Activated naive CD8-positive, alpha-beta T cell (primary cell): ENCODE data around the gene CAVIN4.

Experiments
- H3K27ac Mint-ChIP-seq: one replicate; pipeline ENCODE4 v1.8.0; 2021; ENCODE audit warnings: mixed read lengths
- H3K27me3 Mint-ChIP-seq: one replicate; pipeline ENCODE4 v1.8.0; 2021; ENCODE audit warnings: mixed read lengths
- H3K36me3 Mint-ChIP-seq: one replicate; pipeline ENCODE4 v1.8.0; 2021; ENCODE audit warnings: mixed read lengths
- H3K4me1 Mint-ChIP-seq: one replicate; pipeline ENCODE4 v1.8.0; 2021; ENCODE audit warnings: low read depth, mixed read lengths
- H3K4me3 Mint-ChIP-seq: one replicate; pipeline ENCODE4 v1.8.0; 2021; ENCODE audit warnings: mild to moderate bottlenecking, mixed read lengths
- H3K9me3 Mint-ChIP-seq: one replicate; pipeline ENCODE4 v1.8.0; 2021; ENCODE audit warnings: low read depth, mixed read lengths

CAVIN4 gene, protein sequence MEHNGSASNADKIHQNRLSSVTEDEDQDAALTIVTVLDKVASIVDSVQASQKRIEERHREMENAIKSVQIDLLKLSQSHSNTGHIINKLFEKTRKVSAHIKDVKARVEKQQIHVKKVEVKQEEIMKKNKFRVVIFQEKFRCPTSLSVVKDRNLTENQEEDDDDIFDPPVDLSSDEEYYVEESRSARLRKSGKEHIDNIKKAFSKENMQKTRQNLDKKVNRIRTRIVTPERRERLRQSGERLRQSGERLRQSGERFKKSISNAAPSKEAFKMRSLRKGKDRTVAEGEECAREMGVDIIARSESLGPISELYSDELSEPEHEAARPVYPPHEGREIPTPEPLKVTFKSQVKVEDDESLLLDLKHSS

DNA sequence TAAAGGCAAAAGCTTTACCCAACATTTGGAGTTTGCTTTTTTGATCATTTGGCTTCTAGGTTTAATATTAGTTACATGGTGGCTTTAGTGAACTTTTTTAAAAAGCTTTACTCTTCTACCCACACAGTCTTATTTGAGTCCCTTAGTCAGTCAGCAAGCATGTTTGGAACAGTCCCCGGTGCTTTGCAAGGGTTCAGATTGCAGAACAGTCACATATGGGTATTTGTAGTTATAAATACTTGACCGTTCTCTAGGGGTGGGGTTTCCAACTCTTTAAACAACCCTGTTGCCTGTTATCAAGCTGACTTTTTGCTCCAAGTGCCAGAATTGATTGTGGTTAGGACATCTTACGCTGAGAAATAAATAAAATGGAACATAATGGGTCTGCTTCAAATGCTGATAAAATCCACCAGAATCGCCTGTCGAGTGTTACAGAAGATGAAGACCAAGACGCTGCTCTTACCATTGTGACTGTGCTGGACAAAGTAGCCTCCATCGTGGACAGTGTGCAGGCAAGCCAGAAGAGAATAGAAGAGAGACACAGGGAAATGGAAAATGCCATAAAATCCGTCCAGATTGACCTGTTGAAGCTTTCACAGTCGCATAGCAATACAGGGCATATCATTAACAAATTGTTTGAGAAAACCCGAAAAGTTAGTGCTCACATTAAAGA lies at the start of gene CAVIN4:
Gene CAVIN4, plus strand, starts transcription at position 304 of the 673 bp plus-strand sequence. Its CDS starts 65 bp downstream, at position 369.
- H3K9me3 Mint-ChIP-seq: no peaks in the 10 kb centered on the region
- no peaks in the 10 kb centered on the region for H3K27me3 Mint-ChIP-seq

DNA sequence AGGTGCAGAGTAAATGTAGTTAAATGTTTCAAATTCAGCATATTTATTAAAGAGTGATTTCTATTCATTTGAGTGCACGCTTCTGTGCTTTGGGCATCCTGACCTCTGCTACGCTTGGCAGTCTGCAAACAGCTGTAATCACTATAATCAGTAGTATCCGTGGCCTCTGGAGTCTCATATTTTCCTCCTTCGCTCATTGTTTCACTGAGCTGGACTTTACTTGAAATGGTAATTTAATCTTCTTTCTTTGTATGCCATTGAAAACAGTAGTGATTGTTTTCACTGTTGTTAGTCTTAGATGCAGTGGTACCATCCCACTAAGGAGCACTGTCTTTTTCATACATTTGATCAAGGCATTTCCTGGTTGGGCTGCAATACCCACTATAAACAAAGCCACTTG lies 43.5 kb upstream of the CAVIN4 start:
- Mint-ChIP-seq H3K27me3 (no peaks in the 10 kb centered on the region), H3K27ac (no peak overlapping the region), H3K4me3 (no peak overlapping the region), H3K4me1 (no peaks in the 10 kb centered on the region), H3K36me3 (peaks cover 3% of the 10 kb centered on the region), H3K9me3 (no peaks in the 10 kb centered on the region)

More for the DNA sequence above, at the start of gene CAVIN4:
- peaks cover 3% of the 10 kb centered on the region for H3K36me3 Mint-ChIP-seq
- H3K4me3 Mint-ChIP-seq: no peak within 1 kb of the TSS
- H3K27ac Mint-ChIP-seq: no peak within 1 kb of the TSS
- no peaks in the 10 kb centered on the region for H3K4me1 Mint-ChIP-seq

DNA sequence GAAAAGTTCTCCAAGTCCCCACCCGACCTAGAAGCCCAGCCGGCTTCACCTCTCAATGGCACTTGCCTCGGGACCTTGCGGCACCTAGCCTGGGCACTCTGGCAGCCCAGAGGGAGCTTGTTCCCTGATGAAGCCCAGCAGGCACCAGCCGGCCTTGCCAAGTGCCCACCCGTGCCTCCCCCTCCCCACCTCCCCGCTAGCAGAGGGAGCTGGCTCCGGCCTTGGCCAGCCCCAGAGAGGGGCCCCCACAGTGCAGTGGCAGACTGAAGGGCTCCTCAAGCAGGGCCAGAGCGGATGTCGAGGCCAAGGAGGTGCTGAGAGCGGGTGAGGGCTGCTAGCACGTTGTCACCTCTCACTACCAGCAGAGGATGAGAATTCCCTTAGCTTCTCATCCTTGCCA lies 37.6 kb upstream of the CAVIN4 start:
- Mint-ChIP-seq H3K36me3 (peaks cover 8% of the 10 kb centered on the region), H3K27ac (no peak overlapping the region), H3K4me3 (no peak overlapping the region), H3K27me3 (no peaks in the 10 kb centered on the region), H3K9me3 (no peaks in the 10 kb centered on the region), H3K4me1 (no peaks in the 10 kb centered on the region)

DNA sequence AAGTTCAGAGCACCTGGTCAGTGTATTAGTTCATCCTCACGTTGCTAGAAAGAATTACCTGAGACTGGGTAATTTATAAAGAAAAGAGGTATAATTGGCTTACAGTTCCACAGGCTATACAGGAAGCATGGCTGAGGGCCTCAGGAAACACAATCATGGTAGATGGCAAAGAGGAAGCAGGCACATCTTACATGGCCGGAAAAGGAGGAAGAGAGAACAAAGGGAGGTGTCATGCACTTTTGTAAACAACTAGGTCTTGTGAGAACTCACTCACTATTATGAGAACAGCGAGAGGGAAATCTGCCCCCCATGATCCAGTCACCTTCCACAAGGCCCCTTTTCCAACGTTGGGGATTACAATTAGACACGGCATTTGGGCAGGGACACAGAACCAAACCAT lies 28.8 kb upstream of the CAVIN4 start:
- no peak overlapping the region for H3K4me3 Mint-ChIP-seq

DNA sequence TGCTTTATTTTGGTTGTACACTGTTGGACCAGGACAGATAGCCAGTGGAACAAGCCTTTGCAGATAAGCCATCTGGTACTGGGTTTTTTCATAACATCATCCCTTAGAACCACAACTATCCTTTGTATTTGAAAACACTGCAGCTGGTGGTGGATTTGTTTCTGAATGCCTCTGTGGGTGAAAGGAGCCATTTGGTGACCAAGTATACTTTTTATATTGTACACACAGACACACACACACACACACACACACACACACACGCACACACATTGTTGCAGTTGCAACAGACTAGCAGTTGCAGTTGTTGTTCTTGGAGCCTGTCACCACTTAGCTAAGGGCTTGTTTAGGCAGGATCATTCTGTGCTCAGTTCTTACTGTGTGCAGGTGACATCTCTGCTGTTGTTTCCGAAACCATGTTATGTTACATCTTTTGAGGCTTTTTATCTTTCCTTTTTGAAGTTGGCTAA lies 22.9 kb upstream of the CAVIN4 start:
- no peaks in the 10 kb centered on the region for H3K27me3 Mint-ChIP-seq
- no peaks in the 10 kb centered on the region for H3K4me1 Mint-ChIP-seq
- H3K27ac Mint-ChIP-seq: no peak overlapping the region
- no peaks in the 10 kb centered on the region for H3K9me3 Mint-ChIP-seq
- no peak overlapping the region for H3K4me3 Mint-ChIP-seq
- no peaks in the 10 kb centered on the region for H3K36me3 Mint-ChIP-seq

More for the DNA sequence above, 28.8 kb upstream of the CAVIN4 start:
- Mint-ChIP-seq H3K27me3 (no peaks in the 10 kb centered on the region), H3K36me3 (peaks cover 17% of the 10 kb centered on the region), H3K27ac (no peak overlapping the region), H3K9me3 (no peaks in the 10 kb centered on the region), H3K4me1 (no peaks in the 10 kb centered on the region)

DNA sequence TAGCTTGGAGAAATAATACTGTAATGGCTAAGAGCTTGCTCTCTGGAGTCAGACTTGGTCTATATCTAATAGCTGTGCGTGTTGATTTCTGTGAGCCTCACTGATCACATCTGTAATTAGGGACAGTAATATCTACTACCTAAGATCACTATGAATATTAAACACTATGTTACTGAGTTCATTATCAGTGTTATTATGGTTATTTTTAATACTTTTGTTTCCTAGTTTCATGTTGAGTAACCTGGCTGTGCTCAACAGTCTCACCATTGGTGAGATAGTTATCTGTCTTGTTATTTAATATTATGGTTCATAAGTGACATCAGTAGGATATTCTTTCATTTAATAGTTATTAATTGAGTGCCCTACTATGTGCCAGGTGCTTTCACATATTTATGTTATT lies 22.4 kb upstream of the CAVIN4 start:
- no peak overlapping the region for H3K27ac Mint-ChIP-seq

DNA sequence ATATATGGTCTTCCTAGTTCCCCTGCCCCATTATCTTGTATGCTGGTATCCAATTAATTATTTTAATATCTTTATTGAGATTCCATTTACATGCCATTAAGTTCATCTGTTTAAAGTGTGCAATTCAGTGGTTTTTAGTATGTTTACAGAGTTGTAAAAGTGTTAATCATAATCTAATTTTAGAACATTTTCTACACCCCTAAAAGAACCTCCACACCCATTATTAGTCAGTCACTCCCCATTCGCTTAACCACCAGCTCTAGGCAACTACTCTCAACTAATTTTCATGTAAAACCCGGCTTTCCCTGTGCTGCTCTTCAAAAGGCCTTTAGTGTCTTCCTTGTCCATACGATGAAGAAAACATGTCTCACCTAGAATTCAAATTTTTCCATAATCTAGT lies 20.8 kb upstream of the CAVIN4 start:
- no peak overlapping the region for H3K27ac Mint-ChIP-seq
- no peaks in the 10 kb centered on the region for H3K4me1 Mint-ChIP-seq
- H3K9me3 Mint-ChIP-seq: no peaks in the 10 kb centered on the region
- no peaks in the 10 kb centered on the region for H3K36me3 Mint-ChIP-seq
- H3K4me3 Mint-ChIP-seq: no peak overlapping the region
- H3K27me3 Mint-ChIP-seq: no peaks in the 10 kb centered on the region

More for the DNA sequence above, 22.4 kb upstream of the CAVIN4 start:
- no peaks in the 10 kb centered on the region for H3K36me3 Mint-ChIP-seq
- H3K9me3 Mint-ChIP-seq: no peaks in the 10 kb centered on the region
- H3K27me3 Mint-ChIP-seq: no peaks in the 10 kb centered on the region
- H3K4me1 Mint-ChIP-seq: no peaks in the 10 kb centered on the region
- no peak overlapping the region for H3K4me3 Mint-ChIP-seq

DNA sequence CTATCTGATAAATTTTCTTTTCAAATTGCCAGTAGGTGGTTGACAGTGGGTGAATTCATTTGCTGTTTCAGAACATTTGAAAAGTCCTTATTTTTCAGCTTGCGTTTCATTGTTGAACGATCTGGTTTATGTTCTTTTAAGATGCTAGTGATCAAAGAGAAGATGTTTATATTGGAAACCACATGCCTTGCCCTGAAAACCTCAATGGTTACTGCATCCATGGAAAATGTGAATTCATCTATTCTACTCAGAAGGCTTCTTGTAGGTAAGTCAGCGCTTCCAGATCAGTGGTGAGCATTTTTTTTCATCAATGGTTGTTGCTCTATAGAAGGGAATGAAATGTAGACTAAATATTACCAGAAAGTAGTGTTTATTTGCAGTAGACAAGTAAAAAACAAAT lies 16.6 kb upstream of the CAVIN4 start:
- no peaks in the 10 kb centered on the region for H3K4me1 Mint-ChIP-seq
- no peak overlapping the region for H3K4me3 Mint-ChIP-seq
- H3K9me3 Mint-ChIP-seq: no peaks in the 10 kb centered on the region
- H3K36me3 Mint-ChIP-seq: no peaks in the 10 kb centered on the region
- H3K27ac Mint-ChIP-seq: no peak overlapping the region
- no peaks in the 10 kb centered on the region for H3K27me3 Mint-ChIP-seq

DNA sequence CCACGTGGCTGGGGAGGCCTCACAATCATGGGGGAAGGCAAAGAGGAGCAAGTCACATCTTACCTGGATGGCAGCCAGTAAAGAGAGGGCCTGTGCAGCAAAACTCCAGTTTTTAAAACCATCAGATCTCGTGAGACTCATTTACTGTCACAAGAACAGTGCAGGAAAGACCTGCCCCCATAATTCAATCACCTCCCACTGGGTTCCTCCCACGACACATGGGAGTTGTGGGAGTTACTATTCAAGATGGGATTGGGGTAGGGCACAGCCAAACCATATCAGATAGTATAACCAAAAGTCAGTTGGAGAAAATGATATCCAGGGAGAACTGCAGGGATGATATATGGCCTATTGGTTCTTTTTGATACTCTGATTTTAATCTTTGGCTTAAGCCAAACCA lies 10.0 kb upstream of the CAVIN4 start:
- Mint-ChIP-seq H3K9me3 (peaks cover 4% of the 10 kb centered on the region), H3K27me3 (no peaks in the 10 kb centered on the region), H3K27ac (no peak overlapping the region), H3K4me1 (no peaks in the 10 kb centered on the region), H3K36me3 (peaks cover 8% of the 10 kb centered on the region), H3K4me3 (no peak overlapping the region)

DNA sequence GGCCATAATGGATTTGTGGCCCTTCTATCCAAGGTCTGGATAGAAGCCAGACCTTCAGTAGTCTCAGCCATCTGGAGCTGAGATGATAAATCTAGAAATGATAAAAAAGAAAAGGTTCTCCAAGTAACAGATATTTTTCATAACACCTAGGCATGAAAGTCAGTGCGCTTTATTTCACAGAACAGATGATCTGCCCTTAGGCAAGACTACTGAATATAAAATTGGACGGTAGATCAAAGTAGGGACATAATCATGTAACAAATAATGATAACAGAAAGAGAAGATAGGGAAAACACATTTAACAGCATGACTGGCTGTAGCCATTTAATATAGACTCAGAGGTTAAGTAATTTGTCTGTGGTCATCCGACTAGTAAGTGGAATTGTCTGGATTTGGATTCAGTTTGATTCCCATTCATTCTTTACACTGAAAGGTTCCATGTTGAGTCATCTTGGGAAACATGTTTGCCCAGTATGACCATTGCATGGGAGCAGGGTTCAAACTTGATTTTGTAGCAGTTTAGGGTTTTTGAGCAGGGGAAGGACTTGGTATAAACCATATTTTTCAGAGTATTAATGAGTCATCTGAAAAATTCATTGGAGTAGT lies 4.1 kb upstream of the CAVIN4 start:
- H3K27ac Mint-ChIP-seq: no peak overlapping the region
- H3K4me3 Mint-ChIP-seq: no peak overlapping the region
- no peaks in the 10 kb centered on the region for H3K4me1 Mint-ChIP-seq
- no peaks in the 10 kb centered on the region for H3K27me3 Mint-ChIP-seq
- peaks cover 11% of the 10 kb centered on the region for H3K36me3 Mint-ChIP-seq
- peaks cover 4% of the 10 kb centered on the region for H3K9me3 Mint-ChIP-seq

DNA sequence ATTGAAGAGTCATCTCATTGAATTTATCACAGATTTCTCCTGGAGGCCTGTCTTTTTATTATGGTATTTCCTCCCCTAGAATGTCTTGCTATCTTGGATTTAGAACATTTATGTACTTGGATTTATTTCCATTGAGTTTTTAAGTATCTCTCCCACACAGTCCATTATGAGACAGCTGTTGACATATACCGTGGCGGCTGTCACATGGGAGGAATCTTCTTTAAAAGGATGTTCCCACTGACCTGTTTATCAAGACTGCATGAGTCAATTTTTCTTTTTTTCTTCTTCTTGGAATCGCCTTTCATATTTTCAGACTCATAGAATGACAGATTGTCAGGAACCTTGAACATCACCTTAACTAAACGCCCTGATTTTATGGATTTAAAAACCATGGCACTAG lies 2.9 kb upstream of the CAVIN4 start:
- H3K4me1 Mint-ChIP-seq: no peaks in the 10 kb centered on the region
- H3K27me3 Mint-ChIP-seq: no peaks in the 10 kb centered on the region
- H3K27ac Mint-ChIP-seq: no peak overlapping the region
- H3K36me3 Mint-ChIP-seq: peaks cover 8% of the 10 kb centered on the region
- H3K9me3 Mint-ChIP-seq: peaks cover 4% of the 10 kb centered on the region
- H3K4me3 Mint-ChIP-seq: no peak overlapping the region

DNA sequence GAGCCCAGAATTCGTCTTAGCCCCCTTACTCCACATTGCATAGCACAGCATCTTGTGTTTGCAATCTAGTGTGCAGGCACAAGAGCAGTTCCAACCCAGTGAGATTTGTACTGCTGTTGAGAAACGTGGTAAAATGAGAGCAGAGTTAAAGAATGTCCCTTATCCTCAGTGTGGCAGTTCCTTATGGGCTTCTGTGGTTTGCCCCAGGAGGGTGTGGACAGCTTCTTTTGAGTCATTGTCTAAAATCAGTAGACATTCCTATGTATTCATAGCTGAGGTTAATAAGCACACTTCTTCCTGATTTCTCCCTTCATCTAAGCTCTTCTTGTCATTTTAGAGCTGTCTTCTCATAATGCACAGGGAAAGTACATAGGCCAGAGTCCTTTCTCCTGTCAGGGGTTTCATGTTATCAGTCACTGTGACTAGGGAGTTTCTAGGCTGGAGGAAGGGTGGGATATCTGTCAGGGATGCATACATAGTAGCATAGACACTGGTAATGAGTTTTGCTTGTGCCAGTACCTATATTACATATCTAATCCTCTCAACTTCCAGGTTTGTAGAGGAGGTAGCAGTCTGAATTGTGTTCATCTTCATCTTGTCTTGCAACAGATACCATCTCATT lies 2.0 kb upstream of the CAVIN4 start:
- H3K27ac Mint-ChIP-seq: no peak overlapping the region
- H3K4me1 Mint-ChIP-seq: no peaks in the 10 kb centered on the region
- peaks cover 3% of the 10 kb centered on the region for H3K36me3 Mint-ChIP-seq
- H3K9me3 Mint-ChIP-seq: no peaks in the 10 kb centered on the region
- no peaks in the 10 kb centered on the region for H3K27me3 Mint-ChIP-seq
- no peak overlapping the region for H3K4me3 Mint-ChIP-seq

DNA sequence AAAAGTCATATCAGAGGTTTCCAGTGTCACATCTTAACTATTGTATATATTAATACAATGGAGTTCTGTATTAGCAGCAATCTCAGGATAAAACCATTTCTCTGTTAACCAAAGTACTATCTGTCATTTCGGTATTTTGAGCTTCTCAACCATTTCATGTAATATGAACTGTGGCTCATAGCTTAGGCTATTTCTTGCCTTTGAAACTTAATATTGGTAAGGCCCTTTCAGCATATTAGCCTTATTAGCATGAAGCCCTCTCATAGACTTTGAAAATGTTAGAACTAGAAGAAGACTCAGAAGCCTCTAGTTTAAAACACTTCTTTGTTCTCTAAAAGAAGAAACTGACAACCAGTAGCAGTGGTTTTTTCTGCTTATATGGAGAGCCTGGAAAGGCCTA lies 731 bp downstream of the CAVIN4 start:
- Mint-ChIP-seq H3K9me3 (no peaks in the 10 kb centered on the region), H3K27ac (no peak overlapping the region)

DNA sequence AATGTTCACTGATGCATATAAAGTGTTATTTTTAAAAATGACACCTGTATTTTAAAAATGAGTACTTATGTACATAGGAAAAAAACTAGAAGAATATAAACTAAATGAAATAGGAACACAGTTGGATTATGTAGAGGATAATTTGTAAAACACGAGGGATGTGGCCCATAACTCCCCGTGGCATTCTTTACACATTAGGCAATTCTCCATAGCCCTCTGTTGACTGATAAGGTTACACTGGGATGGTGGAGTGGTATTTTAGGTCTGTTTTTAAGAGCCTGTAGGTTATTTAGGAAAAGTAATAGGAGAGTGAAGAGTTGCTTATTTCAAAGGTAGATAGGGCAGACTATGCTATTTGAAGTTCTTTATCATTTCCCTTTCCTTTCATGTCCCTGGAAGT lies 1.8 kb downstream of the CAVIN4 start:
- H3K9me3 Mint-ChIP-seq: no peaks in the 10 kb centered on the region
- no peaks in the 10 kb centered on the region for H3K27me3 Mint-ChIP-seq
- H3K4me1 Mint-ChIP-seq: no peaks in the 10 kb centered on the region
- H3K4me3 Mint-ChIP-seq: no peak overlapping the region
- no peak overlapping the region for H3K27ac Mint-ChIP-seq
- no peaks in the 10 kb centered on the region for H3K36me3 Mint-ChIP-seq

More for the DNA sequence above, 731 bp downstream of the CAVIN4 start:
- H3K4me3 Mint-ChIP-seq: no peak overlapping the region
- no peaks in the 10 kb centered on the region for H3K27me3 Mint-ChIP-seq
- no peaks in the 10 kb centered on the region for H3K4me1 Mint-ChIP-seq
- H3K36me3 Mint-ChIP-seq: peaks cover 3% of the 10 kb centered on the region

DNA sequence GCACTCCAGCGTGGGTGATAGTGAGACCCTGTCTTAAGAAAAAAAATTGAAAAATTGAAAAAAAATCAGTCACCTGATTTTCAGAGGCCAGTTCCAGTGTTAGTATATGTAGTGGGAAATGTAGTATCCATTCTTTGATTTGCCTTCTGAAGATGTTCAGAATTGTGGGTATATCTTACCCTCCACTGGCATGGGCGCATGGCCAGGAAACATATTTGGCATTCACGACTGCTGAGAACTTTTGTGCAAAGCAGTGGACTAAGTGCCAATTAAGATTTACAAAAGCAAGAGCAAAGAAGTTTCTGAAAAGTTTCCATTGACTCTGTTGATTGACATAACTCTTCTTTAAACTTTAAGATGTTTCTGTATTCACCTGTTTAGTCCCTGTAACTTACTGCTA lies 2.4 kb downstream of the CAVIN4 start:
- H3K27ac Mint-ChIP-seq: no peak overlapping the region
- H3K27me3 Mint-ChIP-seq: no peaks in the 10 kb centered on the region
- no peaks in the 10 kb centered on the region for H3K4me1 Mint-ChIP-seq
- H3K36me3 Mint-ChIP-seq: no peaks in the 10 kb centered on the region
- no peak overlapping the region for H3K4me3 Mint-ChIP-seq
- H3K9me3 Mint-ChIP-seq: no peaks in the 10 kb centered on the region
